ENCODE measurements around the gene ALK. TPM values are rescaled to one million over a fixed set of nuclear protein-coding genes. Genes with fewer than 3 reads are reported as not detected.

Gene ALK
- total and polyA plus RNA-seq, 7 donors = 0.31 to 2.9 (median 1.2) TPM; not detected in 1

GRCh38 chr2:29284671-29285070 lies 636.7 kb downstream of the ALK start:
- H3K27me3 ChIP-seq = no peaks in the 10 kb centered on the region
- H3K4me1 ChIP-seq = peaks cover 0 to 12% (median 11%) of the 10 kb centered on the region in 4 donors
- TF ChIP-seq EP300 (IDR thresholded peaks at IDR 0.05) (no peak), POLR2AphosphoS5 (IDR thresholded peaks at IDR 0.05) (no peak), POLR2A (IDR thresholded peaks at IDR 0.05) (no peak)
- TF ChIP-seq, protein P1, sequence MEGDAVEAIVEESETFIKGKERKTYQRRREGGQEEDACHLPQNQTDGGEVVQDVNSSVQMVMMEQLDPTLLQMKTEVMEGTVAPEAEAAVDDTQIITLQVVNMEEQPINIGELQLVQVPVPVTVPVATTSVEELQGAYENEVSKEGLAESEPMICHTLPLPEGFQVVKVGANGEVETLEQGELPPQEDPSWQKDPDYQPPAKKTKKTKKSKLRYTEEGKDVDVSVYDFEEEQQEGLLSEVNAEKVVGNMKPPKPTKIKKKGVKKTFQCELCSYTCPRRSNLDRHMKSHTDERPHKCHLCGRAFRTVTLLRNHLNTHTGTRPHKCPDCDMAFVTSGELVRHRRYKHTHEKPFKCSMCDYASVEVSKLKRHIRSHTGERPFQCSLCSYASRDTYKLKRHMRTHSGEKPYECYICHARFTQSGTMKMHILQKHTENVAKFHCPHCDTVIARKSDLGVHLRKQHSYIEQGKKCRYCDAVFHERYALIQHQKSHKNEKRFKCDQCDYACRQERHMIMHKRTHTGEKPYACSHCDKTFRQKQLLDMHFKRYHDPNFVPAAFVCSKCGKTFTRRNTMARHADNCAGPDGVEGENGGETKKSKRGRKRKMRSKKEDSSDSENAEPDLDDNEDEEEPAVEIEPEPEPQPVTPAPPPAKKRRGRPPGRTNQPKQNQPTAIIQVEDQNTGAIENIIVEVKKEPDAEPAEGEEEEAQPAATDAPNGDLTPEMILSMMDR (IDR thresholded peaks at IDR 0.05) = no peak
- DNase-seq = no peak
- no peak overlapping the region for H3K4me3 ChIP-seq
- WGBS, 2 donors = 92 to 94% methylated on average over 10 of the region's 10 CpGs
- no peaks in the 10 kb centered on the region for H3K36me3 ChIP-seq
- H3K27ac ChIP-seq = no peak overlapping the region
- H3K9me3 ChIP-seq = no peaks in the 10 kb centered on the region
- intact Hi-C loops (cut with DNase I) = no loop called here

DNA sequence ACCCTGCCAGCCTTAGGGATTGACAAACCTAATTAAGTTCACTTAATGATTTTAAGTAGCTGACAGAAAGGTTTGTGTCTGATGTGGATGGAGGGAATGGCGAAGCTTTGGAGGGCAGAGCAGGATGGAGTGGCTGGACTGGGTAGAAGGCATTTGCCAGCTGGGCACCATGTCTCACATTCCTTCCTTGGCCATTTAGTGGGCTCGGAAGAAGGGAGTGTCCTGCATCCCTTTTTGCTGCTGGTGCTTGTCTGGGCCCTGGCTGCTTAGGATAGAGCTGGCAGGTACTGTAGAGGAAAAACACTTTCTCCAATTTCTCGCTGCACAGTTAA lies 639.5 kb downstream of the ALK start:
- H3K27ac ChIP-seq = no peak overlapping the region
- no peaks in the 10 kb centered on the region for H3K27me3 ChIP-seq
- peak overlapping the region in 1 of 4 donors; percentile 6 for H3K4me3 ChIP-seq
- no peaks in the 10 kb centered on the region for H3K36me3 ChIP-seq
- WGBS, 2 donors = 87 to 89% methylated on average over 3 of the region's 3 CpGs
- intact Hi-C loops (cut with DNase I) = no loop called here
- peaks cover 0 to 12% (median 11%) of the 10 kb centered on the region in 4 donors for H3K4me1 ChIP-seq
- no peaks in the 10 kb centered on the region for H3K9me3 ChIP-seq
- no peak for DNase-seq
- TF ChIP-seq EP300 (IDR thresholded peaks at IDR 0.05) = no peak
- TF ChIP-seq POLR2A (IDR thresholded peaks at IDR 0.05) = no peak
- no peak for TF ChIP-seq POLR2AphosphoS5 (IDR thresholded peaks at IDR 0.05)
- TF ChIP-seq, protein P1 (IDR thresholded peaks at IDR 0.05) = no peak

DNA sequence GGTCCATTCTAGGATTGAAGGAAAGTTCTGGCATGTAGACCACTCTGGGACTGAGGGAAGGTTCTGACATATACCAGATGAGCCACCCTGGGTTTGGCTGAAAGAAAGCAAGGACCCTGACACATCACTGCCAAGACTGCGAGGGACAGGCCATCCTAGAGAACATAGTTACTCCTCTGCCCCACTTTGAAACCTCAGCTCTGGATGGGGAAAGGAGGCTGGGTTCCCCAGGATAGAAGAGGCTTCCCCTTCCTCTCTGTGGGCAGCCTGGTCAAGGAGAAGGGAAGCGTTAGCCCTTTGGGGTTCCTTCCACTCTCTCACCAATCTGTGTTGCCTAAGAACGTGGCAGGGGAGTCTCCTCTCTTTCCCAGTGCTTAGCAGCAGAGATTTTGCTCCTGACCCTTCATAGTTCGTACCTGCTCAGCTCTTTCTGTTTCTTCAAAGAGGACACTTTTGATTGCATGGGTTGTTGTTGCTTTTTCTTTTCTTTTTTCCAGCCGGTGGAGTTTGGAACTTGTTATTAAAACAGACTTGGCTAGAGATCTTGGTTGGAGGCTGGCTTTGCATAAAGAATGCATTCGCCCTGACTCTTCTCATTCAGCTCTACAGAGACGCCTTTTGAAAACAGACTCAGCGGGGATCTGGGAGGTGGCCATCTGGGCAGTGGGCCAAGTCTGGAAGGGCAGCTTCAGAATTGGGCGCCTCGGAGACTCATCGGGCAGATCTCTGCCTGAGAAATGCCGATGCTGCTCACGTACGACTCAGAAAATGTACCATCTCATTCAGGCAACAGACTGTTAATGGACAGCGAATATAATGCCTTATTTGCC lies 640.1 kb downstream of the ALK start:
- peak overlapping the region in 1 of 4 donors; percentile 6 for H3K4me3 ChIP-seq
- no peak overlapping the region for H3K27ac ChIP-seq
- intact Hi-C loops (cut with DNase I) = no loop called here
- no peaks in the 10 kb centered on the region for H3K27me3 ChIP-seq
- peaks cover 0 to 12% (median 11%) of the 10 kb centered on the region in 4 donors for H3K4me1 ChIP-seq
- peak; percentile 73 for DNase-seq
- TF ChIP-seq, protein P1 (IDR thresholded peaks at IDR 0.05) = no peak
- TF ChIP-seq POLR2A (IDR thresholded peaks at IDR 0.05) (no peak), POLR2AphosphoS5 (IDR thresholded peaks at IDR 0.05) (no peak), EP300 (IDR thresholded peaks at IDR 0.05) (no peak)
- WGBS, 2 donors = 52 to 73% methylated on average over 15 of the region's 15 CpGs
- H3K36me3 ChIP-seq = no peaks in the 10 kb centered on the region
- H3K9me3 ChIP-seq = no peaks in the 10 kb centered on the region

DNA sequence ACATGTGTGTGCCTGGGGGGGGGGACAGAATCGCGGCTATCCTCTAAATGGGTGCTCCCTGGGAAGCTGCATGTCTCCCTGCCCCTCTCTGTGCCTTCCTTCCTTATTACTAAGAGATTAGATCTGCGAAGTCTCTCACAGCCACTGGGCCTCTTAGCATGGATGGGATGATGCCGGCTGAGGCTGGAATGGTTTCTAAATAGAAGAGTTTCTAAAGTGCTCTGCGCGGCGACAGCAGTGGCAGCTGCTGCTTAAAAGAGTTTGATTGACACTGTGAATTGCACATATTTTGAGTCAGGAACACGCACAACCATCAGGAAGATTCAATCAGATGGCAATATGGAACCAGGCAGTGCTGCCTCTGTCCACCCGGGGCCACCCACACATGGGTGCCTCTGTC lies 642.4 kb downstream of the ALK start:
- H3K36me3 ChIP-seq = no peaks in the 10 kb centered on the region
- intact Hi-C loops (cut with DNase I) = no loop called here
- no peak overlapping the region for H3K27ac ChIP-seq
- no peak for TF ChIP-seq EP300 (IDR thresholded peaks at IDR 0.05)
- 86 to 88% methylated on average over 9 of the region's 9 CpGs for WGBS, 2 donors
- no peaks in the 10 kb centered on the region for H3K27me3 ChIP-seq
- DNase-seq = peak; percentile 27
- no peak overlapping the region for H3K4me3 ChIP-seq
- H3K4me1 ChIP-seq = peaks cover 0 to 12% (median 11%) of the 10 kb centered on the region in 4 donors
- H3K9me3 ChIP-seq = no peaks in the 10 kb centered on the region

DNA sequence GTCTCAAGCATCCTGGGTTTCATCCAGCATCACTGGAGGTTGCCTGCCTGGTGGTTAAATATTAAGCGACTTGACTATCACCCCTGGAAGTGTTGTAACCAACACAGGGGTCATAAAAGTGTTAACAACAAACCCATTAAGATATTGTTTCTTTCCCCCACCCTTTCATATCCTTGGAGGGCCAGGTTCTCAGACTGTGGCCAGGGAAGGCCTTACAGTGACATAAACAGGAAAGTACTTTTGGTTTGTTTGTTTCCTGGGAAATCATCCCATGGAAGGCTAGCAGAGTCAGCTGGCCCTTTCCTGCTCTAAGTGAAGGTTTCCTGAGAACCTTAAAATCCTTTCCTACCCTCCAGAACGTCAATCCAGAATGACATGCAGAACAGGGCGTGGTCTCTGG lies 645.2 kb downstream of the ALK start:
- Histone ChIP-seq H3K36me3 (no peaks in the 10 kb centered on the region), H3K27me3 (no peaks in the 10 kb centered on the region), H3K9me3 (no peaks in the 10 kb centered on the region), H3K4me3 (no peak overlapping the region), H3K4me1 (peaks cover 0 to 1% (median under 1%) of the 10 kb centered on the region in 4 donors), H3K27ac (no peak overlapping the region)
- intact Hi-C loops (cut with DNase I) = no loop called here
- WGBS, 2 donors = 18 to 55% methylated on average over 3 of the region's 3 CpGs
- DNase-seq = no peak
- TF ChIP-seq POLR2AphosphoS5 (IDR thresholded peaks at IDR 0.05) (no peak), EP300 (IDR thresholded peaks at IDR 0.05) (no peak), POLR2A (IDR thresholded peaks at IDR 0.05) (no peak)
- TF ChIP-seq, protein P1 (IDR thresholded peaks at IDR 0.05) = no peak

Measured in sigmoid colon (tissue), 7 donors.